ENCODE results near the gene PAXX.

GRCh38 chr9:137017071-137017470, 24.8 kb downstream of the PAXX start:
- TF ChIP-seq CTCF (IDR thresholded peaks at IDR 0.05) (no peak), POLR2AphosphoS5 (IDR thresholded peaks at IDR 0.05) (no peak)
